H1 (cell line): ENCODE measurements around the gene R3HDML. TPM values are rescaled to one million over a fixed set of nuclear protein-coding genes. Genes with fewer than 3 reads are reported as not detected.

ENCODE experiments used
- CTCF ChIA-PET: fragments of 300-600 bp; sonication (Branson Sonifier 250); formaldehyde crosslinking; loops from one replicate; lab custom pipeline; 2021; ENCODE audit not compliant: partially characterized antibody; lab: Charles Lee
- POLR2A ChIA-PET: fragments of 300-600 bp; sonication (Branson Sonifier 250); formaldehyde crosslinking; loops from one replicate; lab custom pipeline; 2021; ENCODE audit warnings: inconsistent platforms; ENCODE audit not compliant: partially characterized antibody; lab: Charles Lee
- DNase-seq, 2 experiments: peaks; one replicate each; pipeline versions ENCODE4 v3.0.0 to v3.0.0-alpha.2; 2010 to 2022; ENCODE audit warnings: low spot score in 2 of 2, low read depth in 1 of 2, mixed read lengths in 1 of 2
- FAIRE-seq: peaks from 2 replicates; lab custom pipeline; 2011; peaks lifted over from hg19 to GRCh38; lab: Jason Lieb, UNC
- H2AFZ ChIP-seq: 2 replicates; pipeline ENCODE4 v1.8.1; 2012; ENCODE audit warnings: low read length, inconsistent platforms
- H2AK5ac ChIP-seq: 2 replicates; pipeline ENCODE4 v1.6.1; 2013; ENCODE audit warnings: low read depth, low read length
- H2BK120ac ChIP-seq: replicated peaks from 2 replicates; pipeline ENCODE3; 2013; ENCODE audit warnings: low read depth, low read length, inconsistent platforms
- H2BK12ac ChIP-seq: 2 replicates; pipeline ENCODE4 v1.6.1; 2013; ENCODE audit warnings: low read depth, low read length
- H2BK15ac ChIP-seq: 2 replicates; pipeline ENCODE4 v1.6.1; 2013; ENCODE audit warnings: low read length
- H2BK20ac ChIP-seq: 2 replicates; pipeline ENCODE4 v1.6.1; 2013; ENCODE audit warnings: low read length
- H2BK5ac ChIP-seq: 2 replicates; pipeline ENCODE4 v1.6.1; 2013; ENCODE audit warnings: low read depth, low read length
- H3K14ac ChIP-seq: 2 replicates; pipeline ENCODE4 v1.6.1; 2013; ENCODE audit warnings: inconsistent platforms; ENCODE audit not compliant: insufficient read length
- H3K18ac ChIP-seq: 2 replicates; pipeline ENCODE4 v1.6.1; 2013; ENCODE audit warnings: low read length; ENCODE audit errors: extremely low read depth
- H3K23ac ChIP-seq: 2 replicates; pipeline ENCODE4 v1.6.1; 2013; ENCODE audit warnings: inconsistent platforms; ENCODE audit not compliant: insufficient read length
- H3K23me2 ChIP-seq: 2 replicates; pipeline ENCODE4 v1.6.1; 2013; ENCODE audit warnings: low read depth, low read length
- H3K27ac ChIP-seq: 2 replicates; pipeline ENCODE4 v1.6.1; 2011; ENCODE audit warnings: low read depth, low read length, inconsistent platforms
- H3K27me3 ChIP-seq, 4 experiments: replicated peaks in 1 of 4; 1 replicate in 1 of 4; 2 replicates in 3 of 4; pipeline versions ENCODE4 v1.6.1 to v1.8.1; 2011 to 2013; ENCODE audit warnings: low read length in 3 of 4, mild to moderate bottlenecking in 3 of 4, inconsistent platforms in 2 of 4, mixed read lengths in 2 of 4, moderate library complexity in 1 of 4; ENCODE audit not compliant: control insufficient read depth in 3 of 4, insufficient read depth in 3 of 4; ENCODE audit errors: extremely low read depth in 1 of 4
- H3K36me3 ChIP-seq, 4 experiments: 2 replicates each; pipeline versions ENCODE4 v1.6.1 to v1.8.1; 2011 to 2013; ENCODE audit warnings: mild to moderate bottlenecking in 4 of 4, low read length in 3 of 4, moderate library complexity in 2 of 4, control low read depth in 1 of 4, inconsistent platforms in 1 of 4; ENCODE audit not compliant: insufficient read depth in 4 of 4, control insufficient read depth in 2 of 4
- H3K4ac ChIP-seq: replicated peaks from 2 replicates; pipeline ENCODE3; 2013; ENCODE audit warnings: low read length, low read depth, mixed read lengths, inconsistent platforms; ENCODE audit not compliant: insufficient read length
- H3K4me1 ChIP-seq, 4 experiments: replicated peaks in 1 of 4; 1 replicate in 1 of 4; 2 replicates in 3 of 4; pipeline versions ENCODE4 v1.6.1 to v1.8.1; 2011 to 2013; ENCODE audit warnings: low read length in 3 of 4, inconsistent platforms in 2 of 4, mixed read lengths in 1 of 4; ENCODE audit not compliant: insufficient read depth in 4 of 4, control insufficient read depth in 3 of 4
- H3K4me2 ChIP-seq, 2 experiments: 2 replicates each; pipeline versions ENCODE4 v1.6.1 to v1.8.1; 2011 to 2013; ENCODE audit warnings: low read depth in 2 of 2, low read length in 2 of 2, control low read depth in 1 of 2, inconsistent platforms in 1 of 2, mild to moderate bottlenecking in 1 of 2; ENCODE audit not compliant: insufficient read depth in 1 of 2
- H3K4me3 ChIP-seq, 4 experiments: fragments of 200-600, 300-600 bp in 1 of 4; sonication (generic), shearing (Covaris generic), sonication (Bioruptor Twin) in 1 of 4; 2 replicates each; pipeline versions ENCODE4 v1.5.1 to v1.8.1; 2011 to 2016; ENCODE audit warnings: low read length in 4 of 4, low read depth in 3 of 4, control low read depth in 2 of 4, inconsistent platforms in 2 of 4, mild to moderate bottlenecking in 2 of 4, mixed read lengths in 1 of 4, moderate library complexity in 1 of 4; ENCODE audit not compliant: insufficient read depth in 2 of 4; ENCODE audit errors: extremely low read depth in 1 of 4
- H3K56ac ChIP-seq: replicated peaks from 2 replicates; pipeline ENCODE3; 2013; ENCODE audit warnings: low read depth, mild to moderate bottlenecking, mixed read lengths, low read length, inconsistent platforms; ENCODE audit not compliant: insufficient read length
- H3K79me1 ChIP-seq: 2 replicates; pipeline ENCODE4 v1.6.1; 2013; ENCODE audit warnings: low read depth, low read length, control low read depth
- H3K79me2 ChIP-seq, 2 experiments: 2 replicates each; pipeline versions ENCODE4 v1.6.1 to v1.8.1; 2012 to 2013; ENCODE audit warnings: low read length in 2 of 2, mild to moderate bottlenecking in 2 of 2, inconsistent platforms in 1 of 2; ENCODE audit not compliant: insufficient read depth in 2 of 2, control insufficient read depth in 1 of 2
- H3K9ac ChIP-seq, 4 experiments: replicated peaks in 1 of 4; 1 replicate in 1 of 4; 2 replicates in 3 of 4; pipeline versions ENCODE4 v1.6.1 to v1.8.1; 2011 to 2013; ENCODE audit warnings: low read depth in 3 of 4, low read length in 3 of 4, control low read depth in 2 of 4, mild to moderate bottlenecking in 2 of 4, moderate library complexity in 2 of 4, inconsistent platforms in 1 of 4; ENCODE audit errors: extremely low read depth in 1 of 4
- H3K9me3 ChIP-seq, 2 experiments: 2 replicates each; pipeline versions ENCODE4 v1.6.1 to v1.8.1; 2012 to 2013; ENCODE audit warnings: mild to moderate bottlenecking in 2 of 2, moderate library complexity in 2 of 2, control low read depth in 1 of 2, inconsistent platforms in 1 of 2, low read depth in 1 of 2, low read length in 1 of 2, mixed read lengths in 1 of 2; ENCODE audit not compliant: insufficient read depth in 2 of 2
- H4K20me1 ChIP-seq, 2 experiments: replicated peaks in 1 of 2; 2 replicates each; pipeline versions ENCODE3 to v1.8.1; 2011 to 2013; ENCODE audit warnings: inconsistent platforms in 2 of 2, low read length in 2 of 2, mild to moderate bottlenecking in 1 of 2; ENCODE audit not compliant: insufficient read depth in 2 of 2, control insufficient read depth in 1 of 2
- H4K5ac ChIP-seq: 2 replicates; pipeline ENCODE4 v1.6.1; 2013; ENCODE audit warnings: low read length, low read depth, mixed read lengths, inconsistent platforms; ENCODE audit not compliant: insufficient read length
- H4K8ac ChIP-seq: 2 replicates; pipeline ENCODE4 v1.8.0; 2013; ENCODE audit warnings: mild to moderate bottlenecking, moderate library complexity, low read length, inconsistent platforms; ENCODE audit not compliant: insufficient read depth; ENCODE audit errors: extremely low read depth
- H4K91ac ChIP-seq: replicated peaks from 2 replicates; pipeline ENCODE3; 2013; ENCODE audit warnings: low read length, mixed read lengths, inconsistent platforms; ENCODE audit not compliant: insufficient read length
- RXRA ChIP-seq: IDR thresholded peaks from 2 replicates; pipeline ENCODE4 v1.6.1; 2011; ENCODE audit warnings: low read depth, mild to moderate bottlenecking, low read length, moderate library complexity; ENCODE audit not compliant: insufficient read depth
- WGBS, 2 experiments: shearing (Covaris generic) in 1 of 2; methylation state at CpG; one replicate each; pipeline versions ENCODE4 v1.1.6 to v1.1.7; 2013 to 2015; ENCODE audit warnings: low lambda C conversion rate in 2 of 2, mixed read lengths in 2 of 2, inconsistent platforms in 1 of 2, low coverage in 1 of 2, missing lambda C conversion rate in 1 of 2; ENCODE audit not compliant: insufficient replicate concordance in 2 of 2, insufficient coverage in 1 of 2, insufficient read length in 1 of 2; ENCODE audit errors: extremely low coverage in 1 of 2, missing lambda C conversion rate in 1 of 2; 5-methylcytosine and 5-hydroxymethylcytosine counted together
- polyA plus RNA-seq, 7 experiments: library from polyadenylated mRNA; depleted of rRNA in 3 of 7; stranded (reverse) in 5 of 7; unstranded in 2 of 7; fragments of >200 nt in 5 of 7; fragments of 200-250 nt in 2 of 7; gene quantifications; 1 replicate in 5 of 7; 2 replicates in 1 of 7; 4 replicates in 1 of 7; pipeline versions ENCODE4 v1.2.1 to v1.2.3, GENCODE V29; 2011 to 2013; ENCODE audit warnings: missing spikeins in 2 of 7, mixed read lengths in 2 of 7
- total RNA-seq: library from RNA; stranded (reverse); fragmentation: NEBNext Ultra II Directional; extraction: Animal tissue kit (Norgen Biotek cat#: 25700); gene quantifications from 2 replicates; pipeline ENCODE4 v1.2.1, GENCODE V29; 2021

Gene R3HDML
- total and polyA plus RNA-seq, 2 of the 8 experiments (the other 6 are each of a cell fraction or from before 2014, with no cell fraction given): not detected

GRCh38 chr20:44364068-44364467, 27.2 kb downstream of the R3HDML start:
- no peak overlapping the region for H3K9ac ChIP-seq
- H3K4me2 ChIP-seq: no peak overlapping the region
- H3K23ac ChIP-seq: no peak overlapping the region
- no peak overlapping the region for H3K18ac ChIP-seq
- H2BK5ac ChIP-seq: no peak overlapping the region
- no peak overlapping the region for H3K27ac ChIP-seq
- no peak overlapping the region for H2BK12ac ChIP-seq
- no peaks in the 10 kb centered on the region for H4K20me1 ChIP-seq
- no peak overlapping the region for H4K8ac ChIP-seq
- H2AFZ ChIP-seq: no peak overlapping the region
- WGBS, 2 experiments: 85% methylated on average over 4 of the region's 4 CpGs; no CpG with 5 or more reads in 1 of the 2 experiments
- H2BK20ac ChIP-seq: no peak overlapping the region
- H3K36me3 ChIP-seq: no peaks in the 10 kb centered on the region
- DNase-seq: no peak
- H4K5ac ChIP-seq: no peak overlapping the region
- no peaks in the 10 kb centered on the region for H3K79me1 ChIP-seq
- no peak overlapping the region for H3K4me3 ChIP-seq
- POLR2A ChIA-PET: no interaction called here
- H3K79me2 ChIP-seq: no peaks in the 10 kb centered on the region
- H2BK15ac ChIP-seq: no peak overlapping the region
- H4K91ac ChIP-seq: no peak overlapping the region
- peaks cover 5% of the 10 kb centered on the region; the same call in 1 of the 2 replicates for H3K23me2 ChIP-seq
- no peak overlapping the region for H3K56ac ChIP-seq
- no peak overlapping the region for H3K4ac ChIP-seq
- CTCF ChIA-PET: interaction anchor here (0.7 to 1.2 kb wide), 2 partner anchors 47 to 169 kb away, joined by 3 read pairs; no protein-coding TSS in a partner anchor
- FAIRE-seq: no peak
- no peaks in the 10 kb centered on the region for H3K27me3 ChIP-seq
- no peak overlapping the region for H2AK5ac ChIP-seq
- no peaks in the 10 kb centered on the region for H3K9me3 ChIP-seq
- H3K14ac ChIP-seq: no peak overlapping the region
- no peak for TF ChIP-seq RXRA
- no peaks in the 10 kb centered on the region for H3K4me1 ChIP-seq
- no peak overlapping the region for H2BK120ac ChIP-seq
